Hindlimb muscle (tissue), 1 donor: ENCODE data around the gene ZNF716. TPM values are rescaled to one million over a fixed set of nuclear protein-coding genes. Genes with fewer than 3 reads are reported as not detected.
"Not testable (repeated sequence)": the region's sequence is repeated elsewhere in the genome, so short reads cannot be mapped to it uniquely, and the experiment has no call there.

Source experiments
- DNase-seq: peaks from one replicate; pipeline ENCODE4 v3.0.0-alpha.2; 2013
- polyA plus RNA-seq: library from polyadenylated mRNA; unstranded; fragments of 120-200 nt; gene quantifications from one replicate; pipeline ENCODE4 v1.2.1, GENCODE V29; 2013; ENCODE audit not compliant: insufficient read length

Gene ZNF716
- polyA plus RNA-seq, 1 donor: not detected

DNA sequence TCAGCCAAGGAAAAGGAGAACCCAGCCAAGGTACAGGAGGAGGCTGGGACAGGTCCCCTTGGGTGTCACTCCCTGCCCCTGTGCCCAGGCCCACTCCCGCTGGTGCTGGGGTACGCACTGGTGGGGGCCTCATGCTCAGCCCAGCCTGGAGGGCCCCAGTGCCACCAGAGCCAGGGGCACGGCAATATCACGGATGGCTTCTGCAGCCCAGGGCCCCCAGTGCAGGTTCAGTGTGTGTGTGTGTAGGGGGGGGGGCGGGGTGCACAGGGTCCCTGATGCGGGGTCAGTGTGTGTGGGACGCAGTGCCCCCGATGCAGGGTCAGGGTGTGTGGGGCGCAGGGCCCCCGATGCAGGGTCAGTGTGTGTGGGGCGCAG is 23.4 kb upstream of the ZNF716 start:
- no peak for DNase-seq

DNA sequence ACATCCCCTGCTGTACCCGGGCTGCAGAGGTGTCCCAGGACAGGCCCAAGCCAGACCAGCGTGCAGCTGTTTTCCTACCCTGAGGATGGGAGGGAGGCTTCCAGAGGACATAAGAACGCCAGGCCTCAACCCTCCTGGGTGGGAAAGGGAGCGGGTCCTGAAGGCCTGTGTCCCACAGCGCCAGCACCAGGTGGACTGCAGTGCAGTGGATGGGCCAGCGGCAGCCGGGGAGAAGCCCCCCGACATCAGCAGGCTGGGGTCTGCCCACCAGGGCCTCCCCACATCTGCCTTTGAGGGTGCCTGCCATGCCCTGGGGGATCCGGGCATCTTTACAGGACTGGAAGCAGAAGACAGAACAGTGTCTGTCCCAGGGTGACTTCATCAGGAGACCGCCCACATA is 22.8 kb upstream of the ZNF716 start:
- no peak for DNase-seq

DNA sequence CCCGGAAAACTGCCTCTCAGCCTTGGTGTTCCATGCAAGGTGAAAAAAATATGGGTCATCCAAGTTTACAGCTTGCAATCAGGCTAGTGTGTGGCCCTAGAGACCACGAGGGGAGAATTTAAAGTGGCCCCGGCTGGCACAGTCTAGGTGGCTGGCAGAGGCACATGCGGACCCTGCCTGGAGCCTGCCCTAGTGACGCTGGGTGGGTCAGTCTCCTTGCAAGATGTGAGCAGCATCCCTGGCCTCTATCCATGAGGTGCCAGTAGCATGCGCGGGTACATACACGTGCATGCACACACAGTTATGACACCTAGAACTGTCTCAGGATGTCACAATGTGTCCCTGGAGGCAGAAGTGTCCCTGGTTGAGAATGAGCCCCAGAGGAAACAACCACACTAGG is 22.4 kb upstream of the ZNF716 start:
- no peak for DNase-seq

DNA sequence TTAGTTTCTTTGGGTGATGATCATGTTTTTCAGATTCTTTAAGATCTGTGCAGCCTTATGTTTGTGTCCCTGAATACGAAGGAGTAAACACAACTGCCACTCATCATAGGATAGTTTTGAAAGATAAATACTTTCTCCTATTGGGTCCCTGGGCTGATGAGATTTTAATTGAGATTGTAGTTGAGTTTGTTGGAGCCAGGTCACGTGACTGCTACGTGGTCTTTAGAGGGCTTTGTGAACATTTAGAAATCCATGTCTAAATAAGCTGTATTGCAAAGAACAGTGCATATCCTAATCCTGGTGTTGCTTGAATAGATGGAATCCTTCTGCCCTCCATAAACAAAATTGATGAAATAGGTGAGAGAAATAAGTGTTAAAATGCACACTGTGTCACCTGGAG is 17.4 kb upstream of the ZNF716 start:
- no peak for DNase-seq

DNA sequence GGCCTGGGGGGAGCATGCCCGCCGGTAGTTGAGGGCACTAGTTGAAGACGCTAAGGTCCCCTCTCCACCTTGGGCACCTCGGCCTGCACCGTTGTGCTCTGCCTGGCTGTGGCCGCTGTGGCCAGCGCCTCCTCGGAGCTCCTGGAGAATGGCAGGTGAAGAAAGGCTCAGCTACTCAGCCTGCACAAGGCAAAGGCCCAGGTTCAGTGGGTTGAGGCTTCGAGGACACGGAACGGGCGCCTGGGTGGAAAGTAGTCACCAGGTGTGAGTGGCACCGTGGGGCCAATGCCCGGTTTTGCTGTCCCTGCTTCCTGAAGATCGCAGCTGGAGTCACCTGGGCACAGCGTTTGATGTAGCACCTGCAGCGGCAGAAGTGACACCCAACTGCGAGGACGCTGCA is 12.4 kb upstream of the ZNF716 start:
- DNase-seq: no peak

DNA sequence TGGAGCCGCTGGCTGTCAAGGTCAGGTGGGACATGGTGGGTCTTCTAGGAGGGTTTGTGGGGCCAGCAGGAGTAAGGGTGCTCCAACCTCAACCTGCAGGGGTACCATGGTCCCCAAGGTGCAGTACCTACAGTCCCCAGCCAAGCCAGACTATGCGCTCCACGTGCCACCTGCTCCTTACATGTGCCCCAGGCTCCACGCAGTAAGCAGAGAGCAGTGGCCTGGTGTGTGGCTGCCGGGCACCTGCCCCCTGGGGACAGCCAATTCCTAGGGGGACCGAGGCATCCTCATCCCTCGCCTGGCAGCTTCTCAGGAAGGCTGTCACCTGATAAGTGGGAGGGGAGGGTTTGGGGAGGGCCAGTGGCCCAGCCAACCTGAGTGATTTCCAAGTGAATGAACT is 11.7 kb upstream of the ZNF716 start:
- DNase-seq: no peak

DNA sequence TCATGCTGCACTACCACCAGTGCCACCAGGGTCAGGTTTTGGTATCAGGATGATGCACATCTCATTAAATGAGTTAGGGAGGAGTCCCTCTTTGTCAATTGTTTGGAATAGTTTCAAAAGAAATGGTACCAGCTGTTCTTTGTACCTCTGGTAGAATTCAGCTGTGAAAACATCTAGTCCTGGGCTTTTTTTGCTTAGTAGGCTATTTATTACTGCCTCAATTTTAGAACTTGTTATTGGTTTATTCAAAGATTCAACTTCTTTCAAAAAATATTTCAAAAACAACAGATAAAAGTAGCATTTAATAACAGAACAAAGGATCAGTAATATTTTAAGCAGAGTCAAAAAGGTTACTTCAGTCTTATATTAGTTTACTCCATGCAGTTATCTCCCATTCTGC is 6.4 kb upstream of the ZNF716 start:
- DNase-seq: no peak

DNA sequence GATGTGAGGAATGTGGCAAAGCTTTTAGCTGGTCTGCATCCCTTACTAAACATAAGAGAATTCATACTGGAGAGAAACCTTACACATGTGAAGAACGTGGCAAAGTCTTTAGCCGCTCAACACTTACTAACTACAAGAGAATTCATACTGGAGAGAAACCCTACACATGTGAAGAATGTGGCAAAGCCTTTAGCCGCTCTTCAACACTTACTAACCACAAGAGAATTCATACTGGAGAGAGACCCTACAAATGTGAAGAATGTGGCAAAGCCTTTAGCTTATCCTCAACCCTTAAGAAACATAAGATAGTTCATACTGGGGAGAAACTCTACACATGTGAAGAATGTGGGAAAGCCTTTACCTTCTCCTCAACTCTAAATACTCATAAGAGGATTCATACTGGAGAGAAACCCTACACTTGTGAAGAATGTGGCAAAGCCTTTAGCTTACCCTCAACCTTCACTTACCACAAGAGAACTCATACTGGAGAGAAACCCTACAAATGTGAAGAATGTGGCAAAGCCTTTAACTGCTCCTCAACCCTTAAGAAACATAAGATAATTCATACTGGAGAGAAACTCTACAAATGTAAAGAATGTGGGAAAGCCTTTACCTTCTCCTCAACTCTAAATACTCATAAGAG is 19.3 kb downstream of the ZNF716 start:
- DNase-seq: not testable (repeated sequence)

DNA sequence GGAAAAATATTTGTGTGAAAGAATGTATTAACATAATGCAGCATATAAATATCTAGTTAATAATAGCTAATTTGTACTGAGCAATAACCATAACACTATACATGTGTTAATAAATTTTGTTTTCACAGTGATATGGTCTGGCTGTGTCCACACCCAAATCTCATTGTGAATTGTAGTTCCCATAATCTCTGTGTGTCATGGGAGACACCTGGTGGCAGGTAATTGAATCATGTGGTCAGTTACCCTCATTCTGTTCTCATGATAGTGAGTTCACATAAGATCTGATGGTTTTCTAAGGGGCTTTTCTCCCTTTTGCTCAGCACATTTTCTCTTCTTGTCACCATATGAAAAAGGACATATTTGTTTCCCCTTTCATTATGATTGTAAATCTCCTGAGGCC is 30.3 kb downstream of the ZNF716 start:
- DNase-seq: not testable (repeated sequence)

DNA sequence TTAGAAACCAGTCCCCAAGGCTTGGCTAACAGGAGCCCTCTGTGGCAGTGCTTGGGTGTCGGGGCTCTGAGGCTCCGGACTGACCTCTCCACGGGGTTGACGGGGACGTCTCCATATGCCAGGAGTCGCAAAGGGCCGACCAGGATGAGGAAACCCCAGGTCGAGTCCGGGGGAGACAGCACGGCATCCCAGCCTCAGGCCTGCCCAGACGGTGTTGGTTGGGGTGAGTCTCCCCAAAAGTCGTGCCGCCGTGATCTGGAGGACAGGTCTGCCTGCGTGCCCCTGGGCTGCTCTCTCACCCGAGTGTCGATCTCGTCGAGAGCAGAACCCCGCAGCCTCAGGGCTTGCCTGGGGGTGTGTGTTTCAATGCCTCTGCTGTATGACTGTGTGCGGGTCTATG is 35.0 kb downstream of the ZNF716 start:
- not testable (repeated sequence) for DNase-seq

DNA sequence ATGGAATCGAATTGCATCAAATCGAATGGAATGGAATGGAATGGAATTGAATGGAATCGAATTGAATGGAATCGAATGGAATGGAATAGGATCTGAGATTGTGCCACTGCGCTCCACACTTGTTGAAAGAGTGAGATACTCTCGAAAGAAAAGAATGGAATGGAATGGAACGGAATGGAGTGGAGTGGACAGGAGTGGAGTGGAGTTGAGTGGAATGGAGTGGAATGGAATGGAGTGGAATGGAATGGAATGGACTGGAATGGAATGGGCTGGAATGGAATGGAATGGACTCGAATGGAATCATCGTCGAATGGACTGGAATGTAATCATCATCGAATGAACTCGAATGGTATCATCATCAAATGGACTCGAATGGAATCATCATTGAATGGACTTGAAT is 38.0 kb downstream of the ZNF716 start:
- DNase-seq: no peak

DNA sequence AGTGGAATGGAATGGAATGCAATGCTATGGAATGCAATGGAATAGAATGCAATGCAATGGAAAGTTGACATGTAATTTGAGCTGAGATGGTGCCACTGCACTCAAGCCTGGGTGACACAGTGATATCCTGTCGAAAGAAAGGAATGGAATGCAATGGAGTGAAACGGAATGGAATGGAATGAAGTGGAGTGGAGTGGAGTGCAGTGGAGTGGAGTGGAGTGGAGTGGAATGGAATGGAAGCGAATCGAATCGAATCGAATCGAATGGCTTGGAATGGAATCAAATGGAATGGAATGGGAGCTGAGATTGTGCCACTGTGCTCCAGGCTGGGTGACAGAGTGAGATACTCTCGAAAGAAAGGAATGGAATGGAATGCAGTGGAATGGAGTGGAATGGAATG is 45.1 kb downstream of the ZNF716 start:
- not testable (repeated sequence) for DNase-seq

DNA sequence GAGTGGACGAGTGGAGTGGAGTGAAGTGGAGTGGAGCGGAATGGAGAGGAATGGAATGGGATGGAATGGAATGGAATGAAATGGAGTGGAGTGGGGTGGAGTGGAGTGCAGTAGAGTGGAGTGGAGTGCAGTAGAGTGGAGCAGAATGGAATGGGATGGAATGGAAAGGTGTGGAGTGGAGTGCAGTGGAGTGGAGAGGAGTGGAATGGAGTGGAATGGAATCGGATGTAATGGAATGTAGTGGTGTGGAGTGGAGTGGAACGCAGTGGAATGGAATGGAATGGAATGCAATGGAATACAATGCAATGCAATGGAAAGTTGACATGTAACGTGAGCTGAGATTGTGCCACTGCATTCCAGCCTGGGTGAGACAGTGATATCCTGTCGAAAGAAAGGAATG is 46.4 kb downstream of the ZNF716 start:
- DNase-seq: no peak

DNA sequence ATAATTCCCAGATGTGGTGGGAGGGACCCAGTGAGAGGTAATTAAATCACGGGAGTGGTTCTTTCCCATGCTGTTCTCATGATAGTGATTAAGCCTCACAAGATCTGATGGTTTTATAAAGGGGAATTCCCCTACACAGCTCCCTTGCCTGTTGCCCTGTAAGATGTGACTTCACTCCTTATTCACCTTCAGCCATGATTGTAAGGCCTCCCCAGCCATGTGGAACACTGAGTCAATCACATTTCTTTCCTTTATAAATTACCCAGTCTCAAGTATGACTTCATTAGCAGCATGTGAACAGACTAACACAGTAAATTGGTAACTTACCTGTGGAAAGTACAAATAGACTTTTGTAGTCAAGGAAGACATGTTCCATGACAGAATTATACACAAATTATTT is 55.2 kb downstream of the ZNF716 start:
- DNase-seq: no peak
